ENCODE measurements around the gene TMEM35B.
"Not testable (repeated sequence)": the region's sequence is repeated elsewhere in the genome, so short reads cannot be mapped to it uniquely, and the experiment has no call there.

The TMEM35B gene

GRCh38 chr1:34976384-34977209, 8.6 kb downstream of the TMEM35B start:
- no peak for DNase-seq (ENCODE audit: low read depth in 2 of 2)

DNA sequence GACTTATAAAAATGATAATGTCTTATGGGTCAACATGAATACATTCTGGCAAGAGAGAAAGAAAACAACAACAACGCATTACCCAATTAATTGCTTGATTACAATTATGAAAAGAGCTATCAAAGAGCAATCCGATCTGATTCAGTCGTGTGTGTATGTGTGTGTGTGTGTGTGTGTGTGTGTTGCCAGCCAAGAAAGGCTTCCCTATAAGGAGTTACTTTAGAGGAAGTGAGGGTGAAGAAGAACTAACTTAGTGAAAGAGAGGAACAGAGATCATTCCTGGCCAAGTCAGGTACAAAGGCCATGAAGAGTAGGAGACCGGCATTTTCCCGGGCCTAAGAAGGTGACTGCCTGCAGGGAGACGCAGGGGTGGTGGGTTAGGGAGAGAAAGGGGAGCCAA, 9.4 kb downstream of the TMEM35B start:
- DNase-seq (ENCODE audit: low read depth in 2 of 2): no peak

DNA sequence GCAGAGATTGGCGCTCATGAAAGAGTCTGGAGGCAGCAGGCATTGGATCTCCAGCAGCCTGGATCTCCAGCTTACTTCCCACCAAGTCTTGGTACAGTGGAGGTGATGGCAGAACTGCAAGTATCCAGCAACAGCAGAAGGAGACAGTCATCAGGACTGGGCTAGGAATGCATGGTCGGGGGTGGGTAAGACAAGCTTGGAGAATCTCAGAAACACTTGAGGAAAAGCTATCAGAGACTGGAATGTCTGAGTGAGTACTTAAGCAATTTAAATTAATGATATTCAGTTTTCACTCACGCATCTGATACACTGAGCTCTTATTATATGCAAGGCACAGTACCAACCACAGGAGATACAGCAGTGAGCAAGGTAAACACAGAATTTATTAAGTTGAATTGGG, 9.8 kb downstream of the TMEM35B start:
- no peak for DNase-seq (ENCODE audit: low read depth in 2 of 2)

DNA sequence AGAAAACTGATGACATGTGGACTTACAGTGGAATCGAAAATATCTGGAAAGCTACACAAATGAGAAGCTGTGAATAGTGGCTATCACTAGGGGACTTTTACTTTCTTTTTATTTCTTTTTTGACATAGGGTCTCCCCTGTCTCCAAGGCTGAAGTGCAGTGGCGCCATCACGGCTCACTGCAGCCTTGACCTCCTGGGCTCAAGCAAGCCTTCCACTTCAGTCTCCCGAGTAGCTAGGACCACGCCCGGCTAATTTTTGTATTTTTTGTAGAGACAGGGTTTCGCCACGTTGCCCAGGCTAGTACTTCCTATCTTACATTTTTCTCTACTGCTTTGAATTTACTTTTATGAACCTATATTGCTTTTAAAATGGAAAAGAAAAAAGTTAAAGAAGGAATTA, 10.5 kb downstream of the TMEM35B start:
- no peak for DNase-seq (ENCODE audit: low read depth in 2 of 2)

DNA sequence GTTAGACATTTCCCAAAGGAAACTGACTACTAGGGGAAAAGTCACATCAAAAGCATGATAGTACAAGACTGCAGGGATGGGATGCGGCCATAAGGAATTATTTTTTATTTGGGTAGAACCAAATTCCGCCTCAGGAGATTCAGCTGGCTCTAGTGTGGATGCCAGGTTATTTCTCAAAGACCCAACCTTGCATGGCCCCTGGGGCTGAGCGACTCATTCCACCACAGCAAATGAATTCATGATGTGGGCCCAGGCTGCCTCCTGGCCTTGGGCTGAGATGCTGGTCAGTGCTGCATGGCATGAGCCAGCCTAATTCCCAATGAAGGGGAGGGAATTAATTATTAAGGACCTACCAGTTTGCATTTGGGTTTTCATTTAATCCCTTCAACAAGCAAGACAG, 11.8 kb downstream of the TMEM35B start:
- no peak for DNase-seq (ENCODE audit: low read depth in 2 of 2)

GRCh38 chr1:34970829-34971228, 14.3 kb downstream of the TMEM35B start:
- no peak for DNase-seq (ENCODE audit: low read depth in 2 of 2)

- no peak for DNase-seq (ENCODE audit: low read depth in 2 of 2)
Observed at GRCh38 chr1:34970220-34970735, 14.9 kb downstream of the TMEM35B start.

GRCh38 chr1:34968297-34968696, 16.9 kb downstream of the TMEM35B start:
- DNase-seq (ENCODE audit: low read depth in 2 of 2): not testable (repeated sequence)

DNA sequence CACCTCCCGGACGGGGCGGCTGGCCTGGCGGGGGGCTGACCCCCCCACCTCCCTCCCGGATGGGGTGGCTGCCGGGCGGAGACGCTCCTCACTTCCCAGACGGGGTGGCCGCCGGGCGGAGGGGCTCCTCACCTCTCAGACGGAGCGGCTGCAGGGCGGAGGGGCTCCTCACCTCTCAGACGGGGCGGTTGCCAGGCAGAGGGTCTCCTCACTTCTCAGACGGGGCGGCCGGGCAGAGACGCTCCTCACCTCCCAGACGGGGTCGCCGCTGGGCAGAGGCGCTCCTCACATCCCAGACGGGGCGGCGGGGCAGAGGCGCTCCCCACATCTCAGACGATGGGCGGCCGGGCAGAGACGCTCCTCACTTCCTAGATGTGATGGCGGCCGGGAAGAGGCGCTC, 17.5 kb downstream of the TMEM35B start:
- not testable (repeated sequence) for DNase-seq (ENCODE audit: low read depth in 2 of 2)

DNA sequence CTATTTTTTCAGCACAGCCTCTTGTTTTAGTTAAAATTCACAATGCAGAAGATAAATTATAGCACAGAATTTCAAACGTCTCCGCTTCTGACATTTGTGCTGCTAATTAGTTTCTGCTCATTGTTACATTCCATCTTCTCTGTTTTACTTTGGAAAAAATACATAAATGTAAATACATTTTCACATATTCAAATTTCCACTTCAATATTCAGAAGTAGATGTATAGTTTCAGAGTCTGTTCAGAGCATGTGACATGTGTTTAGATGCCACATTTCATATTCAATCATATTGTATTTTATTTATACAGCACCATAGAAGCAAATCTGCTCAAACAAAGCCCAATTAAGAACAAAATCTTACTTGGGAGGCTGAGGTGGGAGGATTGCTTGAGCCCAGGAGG, 19.6 kb downstream of the TMEM35B start:
- DNase-seq (ENCODE audit: low read depth in 2 of 2): no peak

- DNase-seq (ENCODE audit: low read depth in 2 of 2): no peak
Observed at GRCh38 chr1:34950428-34950827, 34.7 kb downstream of the TMEM35B start.

DNA sequence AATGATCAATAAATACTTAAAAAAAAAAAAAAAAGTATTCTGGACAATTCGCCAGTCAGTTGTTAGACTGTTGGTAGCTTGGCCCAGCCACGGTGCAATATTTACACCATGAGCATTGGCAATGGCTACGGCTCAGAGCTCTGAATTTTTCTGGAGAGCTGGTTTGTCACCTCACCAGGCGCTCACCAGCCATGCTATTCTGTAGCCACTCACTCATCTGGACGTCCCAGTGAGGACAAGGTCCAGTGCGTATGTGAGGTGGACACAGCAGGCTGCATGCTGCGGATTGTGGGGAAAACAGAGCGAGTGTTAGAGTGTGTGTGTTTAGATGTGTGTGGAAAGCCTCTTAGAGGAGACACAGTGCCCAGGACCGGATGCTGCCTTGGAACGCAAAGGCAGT, 36.4 kb downstream of the TMEM35B start:
- DNase-seq (ENCODE audit: low read depth in 2 of 2): not testable (repeated sequence)

DNA sequence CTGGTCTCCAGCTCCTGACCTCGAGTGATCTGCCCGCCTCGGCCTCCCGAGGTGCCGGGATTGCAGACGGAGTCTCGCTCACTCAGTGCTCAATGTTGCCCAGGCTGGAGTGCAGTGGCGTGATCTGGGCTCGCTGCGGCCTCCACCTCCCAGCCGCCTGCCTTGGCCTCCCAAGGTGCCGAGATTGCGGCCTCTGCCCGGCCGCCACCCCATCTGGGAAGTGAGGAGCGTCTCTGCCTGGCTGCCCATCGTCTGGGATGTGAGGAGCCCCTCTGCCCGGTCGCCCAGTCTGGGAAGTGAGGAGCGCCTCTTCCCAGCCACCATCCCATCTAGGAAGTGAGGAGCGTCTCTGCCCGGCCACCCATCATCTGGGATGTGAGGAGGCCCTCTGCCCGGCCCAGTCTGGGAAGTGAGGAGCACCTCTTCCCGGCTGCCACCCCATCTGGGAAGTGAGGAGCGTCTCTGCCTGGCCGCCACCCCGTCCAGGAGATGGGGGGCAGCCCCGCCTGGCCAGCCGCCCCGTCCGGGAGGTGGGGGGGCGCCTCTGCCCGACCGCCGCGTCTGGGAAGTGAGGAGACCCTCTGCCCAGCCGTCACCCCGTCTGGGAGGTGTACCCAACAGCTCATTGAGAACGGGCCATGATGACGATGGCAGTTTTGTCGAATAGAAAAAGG, 37.4 kb downstream of the TMEM35B start:
- DNase-seq (ENCODE audit: low read depth in 2 of 2): not testable (repeated sequence)

DNA sequence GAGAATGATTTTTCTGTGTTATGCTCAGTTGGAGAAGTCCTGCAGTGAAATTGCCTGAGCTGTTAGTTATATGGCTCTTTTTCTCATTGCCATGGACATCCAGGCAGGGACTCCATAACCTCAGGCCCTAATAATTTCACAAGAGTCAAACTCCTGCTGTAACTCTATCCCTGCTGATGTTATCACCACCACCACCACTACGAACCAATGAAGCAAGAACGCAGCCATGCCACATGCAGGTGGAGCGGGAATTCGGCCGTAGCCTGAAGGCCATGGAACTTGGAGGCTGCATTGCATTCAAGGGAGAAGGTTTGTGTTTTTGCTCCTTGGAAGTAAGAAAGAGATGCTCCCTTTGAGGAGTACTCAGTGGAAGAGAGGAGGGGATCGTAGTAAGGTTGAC, 38.9 kb downstream of the TMEM35B start:
- no peak for DNase-seq (ENCODE audit: low read depth in 2 of 2)

DNA sequence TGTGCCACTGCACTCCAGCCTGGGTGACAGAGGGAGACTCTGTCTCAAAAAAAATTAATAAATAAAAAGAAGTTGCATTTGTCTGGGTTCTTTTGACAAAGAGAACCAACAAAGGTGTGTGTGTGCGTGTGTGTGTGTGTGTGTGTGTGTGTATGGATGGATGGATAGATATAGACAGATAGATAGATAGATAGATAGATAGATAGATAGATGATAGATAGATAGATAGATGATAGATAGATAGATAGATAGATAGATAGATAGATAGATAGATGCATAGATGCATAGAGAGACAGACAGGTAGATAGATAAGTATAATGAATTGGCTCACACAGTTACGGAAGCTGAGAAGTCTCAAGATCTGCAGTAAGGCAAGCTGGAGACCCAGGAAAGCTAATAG, 43.3 kb downstream of the TMEM35B start:
- not testable (repeated sequence) for DNase-seq (ENCODE audit: low read depth in 2 of 2)

Data from fibroblast of skin of left biceps (primary cell).